COLO668 (cell line): ENCODE measurements around the gene CACNA1C.

Source experiments
- DNase-seq: peaks from one replicate; lab custom pipeline; 2025; ENCODE audit not compliant: unreplicated experiment; lab: John Stamatoyannopoulos, UW

The CACNA1C gene

GRCh38 chr12:2403221-2403976 is 350.6 kb downstream of the CACNA1C start:
- no peak for DNase-seq

GRCh38 chr12:2405039-2405438 is 352.3 kb downstream of the CACNA1C start:
- DNase-seq: no peak

- no peak for DNase-seq
Observed at GRCh38 chr12:2406903-2407302, 354.1 kb downstream of the CACNA1C start.

GRCh38 chr12:2408262-2408661 is 355.5 kb downstream of the CACNA1C start:
- DNase-seq: no peak

- DNase-seq: no peak
Observed at GRCh38 chr12:2409656-2410265, 357.0 kb downstream of the CACNA1C start.

GRCh38 chr12:2410496-2410895 is 357.7 kb downstream of the CACNA1C start:
- no peak for DNase-seq

- no peak for DNase-seq
Observed at GRCh38 chr12:2411011-2411410, 358.2 kb downstream of the CACNA1C start.

GRCh38 chr12:2411616-2412304 is 359.0 kb downstream of the CACNA1C start:
- DNase-seq: no peak

GRCh38 chr12:2412305-2412643 is 359.5 kb downstream of the CACNA1C start:
- DNase-seq: no peak

- no peak for DNase-seq
Observed at GRCh38 chr12:2413301-2413700, 360.5 kb downstream of the CACNA1C start.

GRCh38 chr12:2413999-2414792 is 361.4 kb downstream of the CACNA1C start:
- no peak for DNase-seq

GRCh38 chr12:2414810-2415567 is 362.2 kb downstream of the CACNA1C start:
- no peak for DNase-seq

GRCh38 chr12:2415568-2415944 is 362.8 kb downstream of the CACNA1C start:
- no peak for DNase-seq

- no peak for DNase-seq
Observed at GRCh38 chr12:2416158-2416557, 363.4 kb downstream of the CACNA1C start.

- no peak for DNase-seq
Observed at GRCh38 chr12:2417481-2418160, 364.8 kb downstream of the CACNA1C start.

- no peak for DNase-seq
Observed at GRCh38 chr12:2418579-2418978, 365.8 kb downstream of the CACNA1C start.

- DNase-seq: no peak
Observed at GRCh38 chr12:2422591-2422990, 369.8 kb downstream of the CACNA1C start.

GRCh38 chr12:2429032-2429431 is 376.2 kb downstream of the CACNA1C start:
- no peak for DNase-seq

GRCh38 chr12:2431810-2432209 is 379.0 kb downstream of the CACNA1C start:
- no peak for DNase-seq

GRCh38 chr12:2432856-2433255 is 380.1 kb downstream of the CACNA1C start:
- no peak for DNase-seq
